AG09319 (cell line): ENCODE measurements around the gene VGF.

Experiments
- DNase-seq: peaks from one replicate; pipeline ENCODE4 v3.0.0-alpha.2; 2010; ENCODE audit warnings: low read depth; ENCODE audit errors: extremely low read depth
- TF ChIP-seq, protein P1 (sequence below): IDR thresholded peaks from 2 replicates; pipeline ENCODE4 v1.5.1; 2011; ENCODE audit warnings: low read depth, mild to moderate bottlenecking, inconsistent platforms, low read length, moderate library complexity

Gene VGF

DNA sequence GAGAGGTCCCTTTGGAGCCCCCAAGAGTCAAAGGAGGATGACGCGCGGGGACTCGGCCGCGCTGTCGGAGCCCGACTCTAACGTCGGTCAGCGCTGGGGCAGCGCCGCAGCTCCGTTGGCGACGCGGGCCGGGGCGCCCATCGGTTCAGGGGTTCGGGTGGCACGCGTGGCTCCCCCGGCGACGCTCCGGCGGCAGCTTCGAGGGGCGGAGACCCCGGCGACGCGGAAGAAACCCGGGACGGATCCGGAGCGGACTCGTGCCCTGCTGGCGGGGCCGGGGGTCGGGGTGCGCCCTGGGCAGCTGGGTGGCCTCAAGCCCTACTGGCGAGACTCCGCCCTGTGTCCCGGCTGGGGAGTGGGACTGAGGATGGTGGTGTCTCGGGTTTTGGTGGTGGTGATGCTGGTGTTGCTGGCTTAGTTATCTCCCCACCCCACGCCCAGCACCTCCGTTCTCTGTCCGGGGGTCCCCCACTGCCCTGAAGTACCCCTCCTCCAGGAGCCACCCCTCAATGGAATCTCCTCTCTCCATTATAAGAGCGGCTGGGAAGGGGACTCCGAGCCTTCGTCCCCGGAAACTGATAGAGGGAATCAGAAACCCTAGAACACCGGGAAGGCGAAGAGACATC, 14.9 kb upstream of the VGF start, which contains the start of gene NAT16:
Gene NAT16, minus strand, starts transcription at position 164 of the 626 bp plus-strand sequence. CDS start 5,486 bp downstream, outside the sequence.
- no peak for DNase-seq
- TF ChIP-seq, protein P1, sequence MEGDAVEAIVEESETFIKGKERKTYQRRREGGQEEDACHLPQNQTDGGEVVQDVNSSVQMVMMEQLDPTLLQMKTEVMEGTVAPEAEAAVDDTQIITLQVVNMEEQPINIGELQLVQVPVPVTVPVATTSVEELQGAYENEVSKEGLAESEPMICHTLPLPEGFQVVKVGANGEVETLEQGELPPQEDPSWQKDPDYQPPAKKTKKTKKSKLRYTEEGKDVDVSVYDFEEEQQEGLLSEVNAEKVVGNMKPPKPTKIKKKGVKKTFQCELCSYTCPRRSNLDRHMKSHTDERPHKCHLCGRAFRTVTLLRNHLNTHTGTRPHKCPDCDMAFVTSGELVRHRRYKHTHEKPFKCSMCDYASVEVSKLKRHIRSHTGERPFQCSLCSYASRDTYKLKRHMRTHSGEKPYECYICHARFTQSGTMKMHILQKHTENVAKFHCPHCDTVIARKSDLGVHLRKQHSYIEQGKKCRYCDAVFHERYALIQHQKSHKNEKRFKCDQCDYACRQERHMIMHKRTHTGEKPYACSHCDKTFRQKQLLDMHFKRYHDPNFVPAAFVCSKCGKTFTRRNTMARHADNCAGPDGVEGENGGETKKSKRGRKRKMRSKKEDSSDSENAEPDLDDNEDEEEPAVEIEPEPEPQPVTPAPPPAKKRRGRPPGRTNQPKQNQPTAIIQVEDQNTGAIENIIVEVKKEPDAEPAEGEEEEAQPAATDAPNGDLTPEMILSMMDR, result no peak

- DNase-seq, result no peak
- TF ChIP-seq, protein P1, result no peak
These were observed 14.3 kb upstream of the VGF start for GRCh38 chr7:101179713-101180112.

DNA sequence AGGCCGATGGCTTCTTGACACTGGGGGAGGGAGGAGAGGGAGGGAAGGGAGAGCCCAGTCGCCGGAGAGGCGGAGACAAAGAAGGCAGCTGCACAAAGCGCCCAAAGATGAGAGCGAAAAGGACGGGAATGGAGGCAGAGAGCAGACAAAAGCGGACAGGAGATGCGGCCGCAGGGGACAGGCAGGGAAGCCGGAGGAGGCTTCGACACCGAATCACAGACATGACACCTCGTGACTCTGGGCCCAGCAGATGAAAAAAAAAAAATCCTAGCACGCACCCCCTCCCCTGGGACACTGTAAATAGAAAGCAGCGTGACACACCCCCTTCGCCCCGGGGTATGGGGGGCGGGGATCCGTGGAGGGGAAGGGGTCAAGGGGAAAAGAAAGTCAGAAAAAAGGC, 13.7 kb upstream of the VGF start:
- DNase-seq, result no peak
- TF ChIP-seq, protein P1, result no peak

DNA sequence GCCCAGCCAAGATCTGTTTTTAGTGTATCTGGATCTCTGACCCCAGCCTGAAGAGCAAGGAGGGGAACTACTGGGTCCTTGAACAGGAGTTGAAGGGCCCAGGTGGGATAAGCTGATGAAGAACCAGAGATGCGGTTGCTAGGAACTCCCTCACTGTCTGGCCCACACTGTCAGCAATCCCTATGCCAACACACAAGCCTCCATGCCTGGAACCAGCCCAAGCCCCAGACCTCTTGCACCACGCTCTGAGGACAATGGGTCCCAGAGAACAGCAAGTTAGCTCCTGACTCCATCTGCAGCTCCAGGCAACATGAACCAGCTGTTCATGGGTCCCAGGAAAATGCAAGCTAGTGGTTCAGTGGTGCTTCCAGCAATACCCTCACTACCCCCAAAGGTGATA, 12.3 kb upstream of the VGF start:
- TF ChIP-seq, protein P1, result no peak
- DNase-seq, result no peak

DNA sequence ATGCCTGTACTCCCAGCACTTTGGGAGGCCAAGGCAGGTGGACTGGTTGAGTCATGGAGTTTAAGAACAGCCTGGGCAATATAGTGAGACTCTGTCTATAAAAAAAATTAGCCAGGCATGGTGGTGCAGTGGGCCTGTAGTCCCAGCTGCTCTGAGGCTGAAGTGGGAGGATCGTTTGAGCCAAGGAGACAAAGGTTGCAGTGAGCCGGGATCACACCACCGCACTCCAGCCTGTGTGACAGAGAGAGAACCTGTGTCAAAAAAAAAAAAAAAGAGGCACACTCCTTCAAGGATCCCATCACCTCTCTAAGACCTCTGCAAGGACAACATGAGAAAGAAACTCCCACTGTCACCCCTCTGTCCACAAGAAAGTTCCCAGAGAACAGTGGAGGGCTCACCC, 10.3 kb upstream of the VGF start:
- DNase-seq, result no peak
- TF ChIP-seq, protein P1, result no peak

- no peak for DNase-seq
- TF ChIP-seq, protein P1, result no peak
These were observed 9.0 kb upstream of the VGF start for GRCh38 chr7:101174322-101174854.

GRCh38 chr7:101173752-101174244, 8.4 kb upstream of the VGF start:
- DNase-seq, result no peak
- TF ChIP-seq, protein P1, result no peak
